ENCODE results near the gene LOXL1. TPM values are rescaled to one million over a fixed set of nuclear protein-coding genes. Genes with fewer than 3 reads are reported as not detected.
A peak's percentile ranks its signal among the peaks of the same experiment; 100 is the strongest.

The LOXL1 gene
- total and polyA plus RNA-seq, 2 of the 4 experiments (the other 2 are of a cell fraction): 148 to 332 TPM

DNA sequence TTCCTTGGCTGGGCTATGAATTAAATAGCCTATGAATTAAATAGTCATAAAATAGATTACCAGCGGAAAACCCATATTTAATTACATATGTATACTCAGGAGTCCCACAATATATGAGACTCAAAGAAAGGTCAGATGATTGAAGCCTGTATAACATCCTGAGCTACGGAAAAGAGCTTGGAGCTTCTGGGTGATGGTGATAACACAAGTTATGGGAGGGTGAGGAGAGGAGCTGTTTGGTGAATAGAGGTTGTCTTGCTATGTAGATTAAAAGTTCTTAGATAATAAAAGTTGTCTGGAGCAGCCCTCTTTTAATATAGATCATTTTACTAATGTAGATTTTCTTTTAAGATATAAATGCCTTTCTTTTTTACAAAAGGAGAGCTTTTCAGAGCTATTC is 70.0 kb downstream of the LOXL1 start:
- Histone ChIP-seq H3K9ac (ENCODE audit: low read depth, low read length) (no peak overlapping the region; the same call in 1 of the 2 replicates), H2AK5ac (ENCODE audit: low read depth, low read length) (no peak overlapping the region), H4K20me1 (ENCODE audit: insufficient read depth, low read length) (peaks cover 11% of the 10 kb centered on the region; the same call in 1 of the 2 replicates), H3K27ac (ENCODE audit: insufficient read depth, low read length) (no peak overlapping the region), H3K4ac (ENCODE audit: low read depth, low read length) (peak overlapping the region; percentile 46; the same call in 1 of the 2 replicates), H4K91ac (ENCODE audit: insufficient read depth, low read depth, low read length) (no peak overlapping the region), H2BK5ac (ENCODE audit: low read depth, low read length, poor library complexity, severe bottlenecking) (no peak overlapping the region), H4K5ac (ENCODE audit: low read depth, low read length) (no peak overlapping the region), H2AFZ (replicated peaks; ENCODE audit: low read length, poor library complexity) (no peak overlapping the region), H2BK20ac (ENCODE audit: low read depth, low read length) (no peak overlapping the region), H2BK15ac (ENCODE audit: low read depth, low read length) (no peak overlapping the region), H3K4me3 (ENCODE audit: insufficient read depth, low read depth, low read length) (0 out of 2 replicates have a peak overlapping the region, but pooled peaks have one; percentile 9), H3K9me3 (ENCODE audit: control insufficient read depth, insufficient read depth, low read length) (no peaks in the 10 kb centered on the region), H3K4me2 (ENCODE audit: low read depth, low read length) (peak overlapping the region; percentile 97), H4K8ac (ENCODE audit: low read depth in 2 of 2, low read length in 2 of 2) (no peak overlapping the region), H3K36me3 (ENCODE audit: control insufficient read depth, insufficient read depth, low read length) (peaks cover 8% of the 10 kb centered on the region), H3K79me1 (ENCODE audit: low read depth in 1 of 2, low read length in 2 of 2) (peaks cover 19 to 78% of the 10 kb centered on the region in 2 experiments; a peak in 3 of 4 replicates), H3K14ac (replicated peaks; ENCODE audit: low read depth, low read length) (0 out of 2 replicates have a peak overlapping the region, but pooled peaks have one; percentile 64), H3K56ac (ENCODE audit: extremely low read depth, insufficient read depth, low read length) (no peak overlapping the region), H3K9me1 (ENCODE audit: insufficient read depth, low read length) (peaks cover 13% of the 10 kb centered on the region), H3K23ac (ENCODE audit: low read depth, low read length) (peak overlapping the region; percentile 75; the same call in 1 of the 2 replicates), H3K27me3 (ENCODE audit: control insufficient read depth, insufficient read depth, low read length) (no peaks in the 10 kb centered on the region), H3K18ac (ENCODE audit: low read depth, low read length) (no peak overlapping the region), H2AK9ac (replicated peaks; ENCODE audit: low read depth, low read length, poor library complexity) (no peak overlapping the region), H2BK120ac (ENCODE audit: low read depth, low read length) (no peak overlapping the region), H3K4me1 (ENCODE audit: control insufficient read depth, insufficient read depth, low read length) (peaks cover 8% of the 10 kb centered on the region)
- CTCF ChIA-PET: interaction anchor here (0.9 to 1.0 kb wide), 3 partner anchors 9 to 51 kb away, joined by 3 to 5 read pairs (median 3); no protein-coding TSS in a partner anchor
- BruUV-seq (replicated peaks): no TSS peak
- POLR2A ChIA-PET (ENCODE audit: unreplicated experiment): no interaction called here
- dilution Hi-C loops (cut with HindIII; ENCODE audit: low sequenced_read_pairs, unreplicated experiment): no loop called here
- WGBS, 2 experiments (ENCODE audit: extremely low coverage in 2 of 2, insufficient read length in 1 of 2): 88% methylated on average over 1 of the region's 2 CpGs; no CpG with 5 or more reads in 1 of the 2 experiments
- ATAC-seq (ENCODE audit: low read depth): no peak
- no peak for TF ChIP-seq RCOR1 (IDR thresholded peaks at IDR 0.05; ENCODE audit: insufficient replicate concordance, low read length)
- TF ChIP-seq, protein P1, sequence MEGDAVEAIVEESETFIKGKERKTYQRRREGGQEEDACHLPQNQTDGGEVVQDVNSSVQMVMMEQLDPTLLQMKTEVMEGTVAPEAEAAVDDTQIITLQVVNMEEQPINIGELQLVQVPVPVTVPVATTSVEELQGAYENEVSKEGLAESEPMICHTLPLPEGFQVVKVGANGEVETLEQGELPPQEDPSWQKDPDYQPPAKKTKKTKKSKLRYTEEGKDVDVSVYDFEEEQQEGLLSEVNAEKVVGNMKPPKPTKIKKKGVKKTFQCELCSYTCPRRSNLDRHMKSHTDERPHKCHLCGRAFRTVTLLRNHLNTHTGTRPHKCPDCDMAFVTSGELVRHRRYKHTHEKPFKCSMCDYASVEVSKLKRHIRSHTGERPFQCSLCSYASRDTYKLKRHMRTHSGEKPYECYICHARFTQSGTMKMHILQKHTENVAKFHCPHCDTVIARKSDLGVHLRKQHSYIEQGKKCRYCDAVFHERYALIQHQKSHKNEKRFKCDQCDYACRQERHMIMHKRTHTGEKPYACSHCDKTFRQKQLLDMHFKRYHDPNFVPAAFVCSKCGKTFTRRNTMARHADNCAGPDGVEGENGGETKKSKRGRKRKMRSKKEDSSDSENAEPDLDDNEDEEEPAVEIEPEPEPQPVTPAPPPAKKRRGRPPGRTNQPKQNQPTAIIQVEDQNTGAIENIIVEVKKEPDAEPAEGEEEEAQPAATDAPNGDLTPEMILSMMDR (conservative IDR thresholded peaks at IDR 0.05; ENCODE audit: low read depth, low read length): no peak
- no peak for TF ChIP-seq MXI1 (IDR thresholded peaks at IDR 0.05; ENCODE audit: borderline replicate concordance, low read depth, low read length)
- TF ChIP-seq RAD21 (IDR thresholded peaks at IDR 0.05; ENCODE audit: low read length): no peak
- TF ChIP-seq NFE2L2 (IDR thresholded peaks at IDR 0.05; ENCODE audit: low read depth, low read length): no peak
- no peak for TF ChIP-seq MAFK (IDR thresholded peaks at IDR 0.05; ENCODE audit: low read depth, low read length)
- no peak for TF ChIP-seq FOS (IDR thresholded peaks at IDR 0.05; ENCODE audit: low read depth, low read length)
- no peak for TF ChIP-seq RFX5 (IDR thresholded peaks at IDR 0.05; ENCODE audit: low read depth, low read length)
- no peak for TF ChIP-seq CHD1 (IDR thresholded peaks at IDR 0.05; ENCODE audit: low read depth, low read length)
- TF ChIP-seq, protein P2, sequence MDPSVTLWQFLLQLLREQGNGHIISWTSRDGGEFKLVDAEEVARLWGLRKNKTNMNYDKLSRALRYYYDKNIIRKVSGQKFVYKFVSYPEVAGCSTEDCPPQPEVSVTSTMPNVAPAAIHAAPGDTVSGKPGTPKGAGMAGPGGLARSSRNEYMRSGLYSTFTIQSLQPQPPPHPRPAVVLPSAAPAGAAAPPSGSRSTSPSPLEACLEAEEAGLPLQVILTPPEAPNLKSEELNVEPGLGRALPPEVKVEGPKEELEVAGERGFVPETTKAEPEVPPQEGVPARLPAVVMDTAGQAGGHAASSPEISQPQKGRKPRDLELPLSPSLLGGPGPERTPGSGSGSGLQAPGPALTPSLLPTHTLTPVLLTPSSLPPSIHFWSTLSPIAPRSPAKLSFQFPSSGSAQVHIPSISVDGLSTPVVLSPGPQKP (IDR thresholded peaks at IDR 0.05; ENCODE audit: borderline replicate concordance, low read depth, low read length): no peak
- TF ChIP-seq CEBPB (IDR thresholded peaks at IDR 0.05; ENCODE audit: low read depth, low read length): no peak
- TF ChIP-seq, protein P3, sequence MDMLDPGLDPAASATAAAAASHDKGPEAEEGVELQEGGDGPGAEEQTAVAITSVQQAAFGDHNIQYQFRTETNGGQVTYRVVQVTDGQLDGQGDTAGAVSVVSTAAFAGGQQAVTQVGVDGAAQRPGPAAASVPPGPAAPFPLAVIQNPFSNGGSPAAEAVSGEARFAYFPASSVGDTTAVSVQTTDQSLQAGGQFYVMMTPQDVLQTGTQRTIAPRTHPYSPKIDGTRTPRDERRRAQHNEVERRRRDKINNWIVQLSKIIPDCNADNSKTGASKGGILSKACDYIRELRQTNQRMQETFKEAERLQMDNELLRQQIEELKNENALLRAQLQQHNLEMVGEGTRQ (IDR thresholded peaks at IDR 0.05; ENCODE audit: low read depth, low read length): no peak
- no peak for TF ChIP-seq MAZ (IDR thresholded peaks at IDR 0.05; ENCODE audit: borderline replicate concordance, low read depth, low read length)
- TF ChIP-seq BHLHE40 (IDR thresholded peaks at IDR 0.05; ENCODE audit: low read depth, low read length): no peak
- no peak for TF ChIP-seq SMC3 (IDR thresholded peaks at IDR 0.05; ENCODE audit: low read depth, low read length)
- TF ChIP-seq POLR2A (IDR thresholded peaks at IDR 0.05; ENCODE audit: low read depth, low read length): no peak
- DNase-seq: no peak
- intact Hi-C loops (cut with micrococcal nuclease): no loop called here
- in situ Hi-C loops (cut with MboI; ENCODE audit: low sequenced_read_pairs): no loop called here
